MG63 (cell line): ENCODE measurements around the gene PRLR. TPM values are rescaled to one million over a fixed set of nuclear protein-coding genes. Genes with fewer than 3 reads are reported as not detected.

Experiments
- DNase-seq: peaks from one replicate; pipeline ENCODE4 v3.0.0-alpha.2; 2020
- H3K27me3 ChIP-seq: fragments of 250-450 bp; sonication (Bioruptor Pico); 2 replicates; pipeline ENCODE4 v1.5.1; 2020; ENCODE audit warnings: mild to moderate bottlenecking, moderate library complexity
- H3K36me3 ChIP-seq: fragments of 250-450 bp; sonication (Bioruptor Pico); 2 replicates; pipeline ENCODE4 v1.5.1; 2020; ENCODE audit warnings: mild to moderate bottlenecking, moderate library complexity
- H3K4me3 ChIP-seq: fragments of 250-450 bp; sonication (Bioruptor Pico); 2 replicates; pipeline ENCODE4 v1.5.1; 2020; ENCODE audit warnings: mild to moderate bottlenecking, moderate library complexity
- H3K9me3 ChIP-seq: fragments of 250-450 bp; sonication (Bioruptor Pico); 2 replicates; pipeline ENCODE4 v1.5.1; 2020; ENCODE audit warnings: mild to moderate bottlenecking, moderate library complexity
- total RNA-seq: library from RNA; depleted of rRNA; stranded (reverse); fragments of >200 nt; shearing (Covaris generic); gene quantifications from 2 replicates; pipeline ENCODE4 v1.2.3, GENCODE V29; 2014; ENCODE audit warnings: low replicate concordance

The PRLR gene
- total RNA-seq, 1 experiment from 2014 or later, result 3.5 TPM

GRCh38 chr5:35094948-35095347 lies 135.3 kb downstream of the PRLR start:
- Histone ChIP-seq H3K9me3 (no peaks in the 10 kb centered on the region), H3K27me3 (no peaks in the 10 kb centered on the region), H3K36me3 (no peaks in the 10 kb centered on the region), H3K4me3 (no peak overlapping the region)
- DNase-seq, result no peak

GRCh38 chr5:35092703-35093102 lies 137.6 kb downstream of the PRLR start:
- Histone ChIP-seq H3K27me3 (no peaks in the 10 kb centered on the region), H3K4me3 (no peak overlapping the region)
- no peak for DNase-seq

GRCh38 chr5:35091704-35092103 lies 138.6 kb downstream of the PRLR start:
- H3K36me3 ChIP-seq, result no peaks in the 10 kb centered on the region
- no peaks in the 10 kb centered on the region for H3K9me3 ChIP-seq
- H3K27me3 ChIP-seq, result no peaks in the 10 kb centered on the region
- no peak overlapping the region for H3K4me3 ChIP-seq
- DNase-seq, result no peak

More at GRCh38 chr5:35092703-35093102, 137.6 kb downstream of the PRLR start:
- Histone ChIP-seq H3K36me3 (no peaks in the 10 kb centered on the region), H3K9me3 (no peaks in the 10 kb centered on the region)

- H3K4me3 ChIP-seq, result no peak overlapping the region
- H3K36me3 ChIP-seq, result no peaks in the 10 kb centered on the region
- no peaks in the 10 kb centered on the region for H3K27me3 ChIP-seq
- peak; percentile 52 for DNase-seq
- H3K9me3 ChIP-seq, result no peaks in the 10 kb centered on the region
Measured at GRCh38 chr5:35089334-35090314, 140.7 kb downstream of the PRLR start.

- Histone ChIP-seq H3K27me3 (no peaks in the 10 kb centered on the region), H3K36me3 (no peaks in the 10 kb centered on the region), H3K9me3 (no peaks in the 10 kb centered on the region), H3K4me3 (no peak overlapping the region)
- peak; percentile 46 for DNase-seq
Measured at GRCh38 chr5:35087991-35088390, 142.3 kb downstream of the PRLR start.

- Histone ChIP-seq H3K27me3 (no peaks in the 10 kb centered on the region), H3K4me3 (no peak overlapping the region), H3K9me3 (0 out of 2 replicates have a peak, but pooled peaks cover 2% of the 10 kb centered on the region), H3K36me3 (no peaks in the 10 kb centered on the region)
- no peak for DNase-seq
Measured at GRCh38 chr5:35083150-35083549, 147.1 kb downstream of the PRLR start.

- DNase-seq, result no peak
- H3K4me3 ChIP-seq, result no peak overlapping the region
- no peaks in the 10 kb centered on the region for H3K36me3 ChIP-seq
- H3K27me3 ChIP-seq, result no peaks in the 10 kb centered on the region
- H3K9me3 ChIP-seq, result 0 out of 2 replicates have a peak, but pooled peaks cover 2% of the 10 kb centered on the region
Measured at GRCh38 chr5:35082530-35082929, 147.8 kb downstream of the PRLR start.

- Histone ChIP-seq H3K27me3 (no peaks in the 10 kb centered on the region), H3K4me3 (no peak overlapping the region), H3K36me3 (no peaks in the 10 kb centered on the region), H3K9me3 (0 out of 2 replicates have a peak, but pooled peaks cover 2% of the 10 kb centered on the region)
- no peak for DNase-seq
Measured at GRCh38 chr5:35081134-35081533, 149.2 kb downstream of the PRLR start.

GRCh38 chr5:35073160-35073559 lies 157.1 kb downstream of the PRLR start:
- DNase-seq, result no peak
- H3K36me3 ChIP-seq, result no peaks in the 10 kb centered on the region
- H3K27me3 ChIP-seq, result no peaks in the 10 kb centered on the region
- no peak overlapping the region for H3K4me3 ChIP-seq
- H3K9me3 ChIP-seq, result no peaks in the 10 kb centered on the region

GRCh38 chr5:35069188-35069587 lies 161.1 kb downstream of the PRLR start:
- DNase-seq, result no peak
- H3K9me3 ChIP-seq, result no peaks in the 10 kb centered on the region
- no peak overlapping the region for H3K4me3 ChIP-seq
- no peaks in the 10 kb centered on the region for H3K27me3 ChIP-seq
- H3K36me3 ChIP-seq, result no peaks in the 10 kb centered on the region

- Histone ChIP-seq H3K27me3 (no peaks in the 10 kb centered on the region), H3K9me3 (no peaks in the 10 kb centered on the region), H3K36me3 (no peaks in the 10 kb centered on the region), H3K4me3 (no peak overlapping the region)
- no peak for DNase-seq
Measured at GRCh38 chr5:35067985-35068384, 162.3 kb downstream of the PRLR start.

GRCh38 chr5:35066260-35066795 lies 164.0 kb downstream of the PRLR start:
- Histone ChIP-seq H3K9me3 (no peaks in the 10 kb centered on the region), H3K27me3 (no peaks in the 10 kb centered on the region), H3K36me3 (no peaks in the 10 kb centered on the region), H3K4me3 (no peak overlapping the region)
- no peak for DNase-seq

GRCh38 chr5:35063414-35063813 lies 166.9 kb downstream of the PRLR start:
- no peaks in the 10 kb centered on the region for H3K9me3 ChIP-seq
- H3K36me3 ChIP-seq, result no peaks in the 10 kb centered on the region
- no peaks in the 10 kb centered on the region for H3K27me3 ChIP-seq
- no peak for DNase-seq
- no peak overlapping the region for H3K4me3 ChIP-seq

- no peaks in the 10 kb centered on the region for H3K9me3 ChIP-seq
- H3K36me3 ChIP-seq, result no peaks in the 10 kb centered on the region
- H3K4me3 ChIP-seq, result no peak overlapping the region
- DNase-seq, result no peak
- H3K27me3 ChIP-seq, result no peaks in the 10 kb centered on the region
Measured at GRCh38 chr5:35061211-35061770, 169.0 kb downstream of the PRLR start.

- no peaks in the 10 kb centered on the region for H3K27me3 ChIP-seq
- no peaks in the 10 kb centered on the region for H3K36me3 ChIP-seq
- no peak overlapping the region for H3K4me3 ChIP-seq
- no peak for DNase-seq
- no peaks in the 10 kb centered on the region for H3K9me3 ChIP-seq
Measured at GRCh38 chr5:35060236-35060635, 170.1 kb downstream of the PRLR start.

GRCh38 chr5:35059251-35059650 lies 171.0 kb downstream of the PRLR start:
- DNase-seq, result no peak
- H3K9me3 ChIP-seq, result no peaks in the 10 kb centered on the region
- no peaks in the 10 kb centered on the region for H3K27me3 ChIP-seq
- no peak overlapping the region for H3K4me3 ChIP-seq
- no peaks in the 10 kb centered on the region for H3K36me3 ChIP-seq

GRCh38 chr5:35058374-35058788 lies 171.9 kb downstream of the PRLR start:
- H3K36me3 ChIP-seq, result no peaks in the 10 kb centered on the region
- no peaks in the 10 kb centered on the region for H3K9me3 ChIP-seq
- no peaks in the 10 kb centered on the region for H3K27me3 ChIP-seq
- H3K4me3 ChIP-seq, result no peak overlapping the region
- DNase-seq, result no peak
